Panc1 (cell line): Measurements from ENCODE around the gene SGCB. TPM values are rescaled to one million over a fixed set of nuclear protein-coding genes. Genes with fewer than 3 reads are reported as not detected.

ENCODE experiments used
- ATAC-seq: fragments of 200-7000 bp; cut with Tn5 transposase; 2 replicates; pipeline ENCODE4 v1.9.1; 2020; ENCODE audit warnings: mild to moderate bottlenecking, moderate library complexity
- BruUV-seq: library from RNA; stranded (reverse); fragments of 400-500 nt; replicated peaks from 2 replicates; lab custom pipeline; 2021; lab: Mats Ljungman, UMichigan
- CTCF ChIA-PET: fragments of 300-600 bp; sonication (Branson Sonifier 250); formaldehyde crosslinking; loops from one replicate; lab custom pipeline; 2022; ENCODE audit warnings: antibody characterized with exemption; lab: Charles Lee
- POLR2A ChIA-PET: fragments of 300-600 bp; sonication (Branson Sonifier 250); formaldehyde crosslinking; loops from one replicate; lab custom pipeline; 2022; ENCODE audit warnings: antibody characterized with exemption; lab: Charles Lee
- DNase-seq: peaks from one replicate; pipeline ENCODE4 v3.0.0-alpha.2; 2010; ENCODE audit warnings: low read depth, low spot score
- H3K27ac ChIP-seq: 2 replicates; pipeline ENCODE4 v1.5.1; 2011; ENCODE audit warnings: mild to moderate bottlenecking, low read length, inconsistent platforms
- H3K27me3 ChIP-seq: fragments of 200-500 bp; sonication (Bioruptor generic); 2 replicates; pipeline ENCODE4 v1.6.0; 2014; ENCODE audit warnings: low read length, inconsistent platforms; ENCODE audit not compliant: control insufficient read depth, insufficient read depth
- H3K36me3 ChIP-seq: fragments of 200-500 bp; sonication (Bioruptor generic); 2 replicates; pipeline ENCODE4 v1.5.1; 2014; ENCODE audit warnings: inconsistent platforms, mild to moderate bottlenecking, low read length, moderate library complexity; ENCODE audit not compliant: control insufficient read depth, insufficient read depth
- H3K4me1 ChIP-seq: 2 replicates; pipeline ENCODE4 v1.5.1; 2011; ENCODE audit warnings: inconsistent platforms, mild to moderate bottlenecking, low read length, moderate library complexity; ENCODE audit not compliant: control insufficient read depth, insufficient read depth
- H3K4me3 ChIP-seq, 2 experiments: 2 replicates each; pipeline ENCODE4 v1.5.1; 2011 to 2012; ENCODE audit warnings: low read depth in 2 of 2, low read length in 2 of 2, mild to moderate bottlenecking in 2 of 2, inconsistent platforms in 1 of 2, moderate library complexity in 1 of 2
- H3K9me3 ChIP-seq: fragments of 200-500 bp; sonication (Bioruptor generic); 2 replicates; pipeline ENCODE4 v1.5.1; 2014; ENCODE audit warnings: low read depth, mild to moderate bottlenecking, inconsistent platforms, low read length, moderate library complexity; ENCODE audit not compliant: control insufficient read depth, insufficient read depth
- CTCF ChIP-seq: fragments of 450-650 bp; IDR thresholded peaks from 2 replicates; pipeline ENCODE4 v1.5.1; 2017; ENCODE audit warnings: mild to moderate bottlenecking
- POLR2AphosphoS5 ChIP-seq: IDR thresholded peaks from 2 replicates; pipeline ENCODE4 v1.6.1; 2012; ENCODE audit warnings: mild to moderate bottlenecking, low read depth, low read length, moderate library complexity
- SIN3A ChIP-seq: IDR thresholded peaks from 2 replicates; pipeline ENCODE4 v1.6.1; 2012; ENCODE audit warnings: low read depth, mild to moderate bottlenecking, low read length, moderate library complexity, borderline replicate concordance; ENCODE audit not compliant: insufficient read depth
- TCF7L2 ChIP-seq: IDR thresholded peaks from 2 replicates; pipeline ENCODE4 v1.6.1; 2011; ENCODE audit warnings: mild to moderate bottlenecking, low read depth, low read length, inconsistent platforms
- in situ Hi-C: cut with HindIII; loops from 2 replicates; pipeline ENCODE4 v1.10.0; 2016; ENCODE audit warnings: low sequenced_read_pairs, low pct_unique_long_range_greater_than_20kb
- intact Hi-C: fragments of 100-400 bp; cut with micrococcal nuclease; formaldehyde crosslinking; loops from one replicate; pipeline ENCODE4 v1.10.0; 2022; ENCODE audit not compliant: unreplicated experiment
- total RNA-seq: library from RNA; stranded (reverse); gene quantifications from one replicate; pipeline ENCODE4 v1.2.1, GENCODE V29; 2021; ENCODE audit not compliant: unreplicated experiment
- TF ChIP-seq, protein P1 (sequence below), 2 experiments: IDR thresholded peaks; 2 replicates each; pipeline ENCODE4 v1.6.1; 2011 to 2012; ENCODE audit warnings: low read depth in 2 of 2, control low read depth in 1 of 2, low read length in 1 of 2, mild to moderate bottlenecking in 1 of 2, moderate library complexity in 1 of 2; ENCODE audit not compliant: insufficient read depth in 1 of 2

The SGCB gene
- total RNA-seq, 1 experiment from 2014 or later: 27.6 TPM

- Histone ChIP-seq H3K4me1 (no peaks in the 10 kb centered on the region), H3K9me3 (no peaks in the 10 kb centered on the region), H3K36me3 (no peaks in the 10 kb centered on the region), H3K4me3 (no peak overlapping the region), H3K27ac (no peak overlapping the region), H3K27me3 (peaks cover 27% of the 10 kb centered on the region)
- in situ Hi-C loops (no loop called here), intact Hi-C loops (no loop called here)
- DNase-seq (no peak), ATAC-seq (no peak)
- no TSS peak for BruUV-seq
- POLR2A ChIA-PET: no interaction called here
- CTCF ChIA-PET: no interaction called here
- TF ChIP-seq TCF7L2 (no peak), SIN3A (no peak), POLR2AphosphoS5 (no peak), CTCF (no peak)
- TF ChIP-seq, protein P1, sequence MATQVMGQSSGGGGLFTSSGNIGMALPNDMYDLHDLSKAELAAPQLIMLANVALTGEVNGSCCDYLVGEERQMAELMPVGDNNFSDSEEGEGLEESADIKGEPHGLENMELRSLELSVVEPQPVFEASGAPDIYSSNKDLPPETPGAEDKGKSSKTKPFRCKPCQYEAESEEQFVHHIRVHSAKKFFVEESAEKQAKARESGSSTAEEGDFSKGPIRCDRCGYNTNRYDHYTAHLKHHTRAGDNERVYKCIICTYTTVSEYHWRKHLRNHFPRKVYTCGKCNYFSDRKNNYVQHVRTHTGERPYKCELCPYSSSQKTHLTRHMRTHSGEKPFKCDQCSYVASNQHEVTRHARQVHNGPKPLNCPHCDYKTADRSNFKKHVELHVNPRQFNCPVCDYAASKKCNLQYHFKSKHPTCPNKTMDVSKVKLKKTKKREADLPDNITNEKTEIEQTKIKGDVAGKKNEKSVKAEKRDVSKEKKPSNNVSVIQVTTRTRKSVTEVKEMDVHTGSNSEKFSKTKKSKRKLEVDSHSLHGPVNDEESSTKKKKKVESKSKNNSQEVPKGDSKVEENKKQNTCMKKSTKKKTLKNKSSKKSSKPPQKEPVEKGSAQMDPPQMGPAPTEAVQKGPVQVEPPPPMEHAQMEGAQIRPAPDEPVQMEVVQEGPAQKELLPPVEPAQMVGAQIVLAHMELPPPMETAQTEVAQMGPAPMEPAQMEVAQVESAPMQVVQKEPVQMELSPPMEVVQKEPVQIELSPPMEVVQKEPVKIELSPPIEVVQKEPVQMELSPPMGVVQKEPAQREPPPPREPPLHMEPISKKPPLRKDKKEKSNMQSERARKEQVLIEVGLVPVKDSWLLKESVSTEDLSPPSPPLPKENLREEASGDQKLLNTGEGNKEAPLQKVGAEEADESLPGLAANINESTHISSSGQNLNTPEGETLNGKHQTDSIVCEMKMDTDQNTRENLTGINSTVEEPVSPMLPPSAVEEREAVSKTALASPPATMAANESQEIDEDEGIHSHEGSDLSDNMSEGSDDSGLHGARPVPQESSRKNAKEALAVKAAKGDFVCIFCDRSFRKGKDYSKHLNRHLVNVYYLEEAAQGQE (IDR thresholded peaks at IDR 0.05; ENCODE audit: insufficient read depth in 1 of 2, low read depth in 2 of 2, low read length in 1 of 2): no peak
Observed at GRCh38 chr4:52049266-52049665, 11.2 kb upstream of the SGCB start.

DNA sequence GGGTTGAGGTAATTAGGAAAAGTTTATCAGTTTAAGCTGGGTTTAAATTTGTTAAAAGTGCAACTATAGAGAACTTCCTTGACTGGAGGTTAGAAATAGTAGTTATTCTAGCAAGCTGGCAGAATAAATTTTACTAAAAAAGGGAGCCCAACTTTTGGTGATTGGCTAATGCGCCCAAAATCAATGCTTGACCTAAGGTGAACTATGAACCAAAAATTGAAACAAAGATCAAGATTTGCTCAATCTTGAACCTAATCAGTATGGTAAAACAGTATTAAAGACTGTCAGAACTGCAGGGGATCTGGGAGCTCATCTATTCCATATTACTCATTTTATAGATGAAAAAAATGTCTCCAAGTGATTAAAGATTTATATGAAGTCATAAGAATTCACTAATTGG is 6.9 kb upstream of the SGCB start:
- BruUV-seq: no TSS peak
- no peak overlapping the region for H3K27ac ChIP-seq
- H3K27me3 ChIP-seq: peaks cover 12% of the 10 kb centered on the region
- no peak overlapping the region for H3K4me3 ChIP-seq
- CTCF ChIA-PET: no interaction called here
- H3K36me3 ChIP-seq: no peaks in the 10 kb centered on the region
- in situ Hi-C loops (no loop called here), intact Hi-C loops (no loop called here)
- H3K4me1 ChIP-seq: no peaks in the 10 kb centered on the region; the same call in 1 of the 2 replicates
- POLR2A ChIA-PET: no interaction called here
- DNase-seq: no peak
- TF ChIP-seq, protein P1 (IDR thresholded peaks at IDR 0.05; ENCODE audit: insufficient read depth in 1 of 2, low read depth in 2 of 2, low read length in 1 of 2): no peak
- TF ChIP-seq POLR2AphosphoS5: no peak
- no peak for TF ChIP-seq CTCF
- no peak for TF ChIP-seq TCF7L2
- no peak for TF ChIP-seq SIN3A
- H3K9me3 ChIP-seq: no peaks in the 10 kb centered on the region
- no peak for ATAC-seq
